ENCODE measurements around the gene CNKSR2. TPM values are rescaled to one million over a fixed set of nuclear protein-coding genes. Genes with fewer than 3 reads are reported as not detected.

CNKSR2 gene
- polyA plus RNA-seq, 3 donors: 1.1 to 1.5 (median 1.4) TPM

DNA sequence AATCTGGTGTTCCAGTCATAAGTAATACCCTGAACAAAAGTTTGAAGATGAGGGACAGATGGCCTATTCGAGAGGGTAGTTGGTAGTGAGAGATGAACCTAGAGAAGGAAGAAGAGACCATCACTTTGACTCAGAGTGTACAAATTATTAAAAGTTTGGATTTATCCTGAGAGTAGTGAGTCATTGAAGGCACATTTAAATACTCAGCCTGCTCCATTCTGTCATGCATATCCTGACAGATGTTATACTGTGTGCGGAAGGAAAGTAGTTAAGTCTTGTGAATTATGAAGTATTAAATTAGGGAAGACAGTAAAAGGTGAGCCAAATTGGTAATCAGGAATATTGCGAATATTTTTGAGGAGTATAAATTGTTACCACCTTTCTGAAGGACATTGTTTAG lies 190.8 kb downstream of the CNKSR2 start:
- no peak for DNase-seq (ENCODE audit: extremely low read depth in 1 of 11, low read depth in 9 of 11, low spot score in 4 of 11)

DNA sequence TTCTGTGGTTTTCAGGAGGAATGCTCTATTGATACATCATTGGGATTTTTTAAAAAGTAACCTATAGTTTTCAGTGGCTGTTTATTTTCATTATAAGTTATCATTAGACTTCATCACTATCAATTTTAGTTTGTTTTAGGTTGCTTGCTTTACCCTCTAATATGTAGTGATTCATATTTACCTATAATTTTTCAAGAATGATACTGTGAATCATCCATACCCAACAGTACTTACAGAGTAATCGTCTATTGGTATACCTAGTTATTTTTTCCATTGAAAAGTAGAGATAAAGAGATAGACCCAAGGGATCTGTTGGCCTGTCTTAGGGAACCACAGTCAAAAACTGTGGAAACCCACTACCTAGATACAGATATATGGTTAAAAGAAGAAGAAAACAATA lies 200.6 kb downstream of the CNKSR2 start:
- no peak for DNase-seq (ENCODE audit: extremely low read depth in 1 of 11, low read depth in 9 of 11, low spot score in 4 of 11)

DNA sequence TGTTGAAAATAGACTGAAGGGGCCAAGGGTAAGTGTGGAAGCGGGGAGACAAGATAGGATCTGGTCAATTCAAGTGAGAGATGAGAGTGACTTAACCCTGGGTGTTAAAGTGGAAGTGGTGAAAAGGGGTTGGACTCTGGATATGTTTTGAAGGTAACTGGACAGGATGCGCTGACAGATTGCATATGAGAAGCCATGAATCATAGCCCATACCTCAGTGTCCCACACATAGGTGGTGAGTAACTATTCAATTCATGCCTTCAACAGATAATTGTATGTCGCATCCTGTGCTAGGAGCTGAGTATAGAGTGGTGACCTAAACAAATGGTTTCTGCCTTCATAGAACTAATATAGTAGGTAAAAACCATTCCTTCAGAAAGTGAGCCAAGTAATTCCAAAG lies 207.3 kb downstream of the CNKSR2 start:
- DNase-seq (ENCODE audit: extremely low read depth in 1 of 11, low read depth in 9 of 11, low spot score in 4 of 11): no peak

DNA sequence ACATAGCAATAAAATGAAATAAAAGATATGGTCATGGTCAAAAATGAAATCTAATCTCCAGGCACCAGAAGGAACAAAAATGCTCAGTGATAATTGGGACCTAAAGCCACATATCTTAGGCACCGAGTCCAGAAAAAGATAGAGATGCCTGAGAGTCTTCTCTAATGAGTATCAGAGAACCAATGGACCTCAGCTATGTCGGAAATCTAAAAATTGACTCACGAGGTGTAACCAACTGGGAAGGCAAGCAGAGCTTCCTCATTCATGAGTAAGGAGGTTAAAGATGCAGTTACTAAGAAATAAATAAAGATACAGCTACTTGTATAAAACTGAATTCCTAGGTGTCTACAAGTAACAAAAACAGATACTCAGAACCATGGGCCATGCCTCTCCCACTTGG lies 211.8 kb downstream of the CNKSR2 start:
- no peak for DNase-seq (ENCODE audit: extremely low read depth in 1 of 11, low read depth in 9 of 11, low spot score in 4 of 11)

DNA sequence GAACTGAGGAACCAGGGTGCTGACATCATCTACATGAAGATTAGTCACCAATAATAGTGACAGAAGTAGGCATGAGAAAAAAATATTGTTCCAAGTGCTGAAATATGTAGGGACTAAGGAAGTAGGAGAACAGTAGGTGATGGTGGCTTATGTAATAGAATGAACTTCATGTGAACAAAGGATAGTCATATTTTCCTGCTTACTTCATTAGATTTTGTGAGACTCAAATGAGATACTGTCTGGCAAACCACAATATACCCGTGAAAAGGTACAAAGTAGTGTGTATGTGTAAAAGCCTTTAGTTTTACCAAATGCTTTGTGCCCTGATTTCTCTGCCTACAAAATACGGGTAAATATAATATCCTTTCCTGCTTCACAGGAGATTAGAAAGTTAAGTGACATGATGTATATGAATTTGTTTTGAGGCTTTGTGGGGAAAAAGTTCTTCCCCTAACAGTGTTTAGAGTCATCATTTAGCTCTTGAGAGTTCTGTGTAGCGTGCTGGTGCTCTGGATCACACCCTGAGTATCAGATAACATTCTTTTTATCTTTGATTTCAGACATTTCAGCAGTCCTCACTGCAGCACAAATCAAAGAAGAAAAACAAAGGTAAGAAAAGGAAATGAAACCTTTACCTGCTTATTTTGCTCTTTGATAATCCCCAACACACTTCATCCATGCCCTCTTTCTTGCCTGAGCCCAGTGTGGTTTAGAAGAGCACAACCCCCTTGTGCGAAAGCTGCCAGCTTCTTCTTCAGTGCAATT lies 216.0 kb downstream of the CNKSR2 start:
- no peak for DNase-seq (ENCODE audit: extremely low read depth in 1 of 11, low read depth in 9 of 11, low spot score in 4 of 11)

DNA sequence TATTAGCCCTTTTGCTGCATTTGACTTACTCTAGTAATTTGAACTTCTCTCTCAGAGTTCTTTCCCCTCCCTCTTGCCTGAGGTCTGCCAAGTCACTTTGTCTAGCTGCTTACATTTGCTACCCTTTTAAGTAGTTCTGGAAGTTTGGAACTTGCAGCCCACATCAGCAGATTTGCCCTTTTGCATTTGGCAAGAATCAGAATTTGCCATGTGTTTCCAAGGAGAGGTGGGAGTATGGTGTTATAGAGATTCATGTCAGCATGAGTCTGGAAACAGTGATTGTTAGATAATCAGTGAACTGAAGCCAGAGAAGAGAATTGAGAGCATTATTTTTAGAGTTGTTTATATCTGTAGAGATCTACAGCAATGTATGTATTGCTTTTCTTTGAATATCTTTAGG lies 231.8 kb downstream of the CNKSR2 start:
- no peak for DNase-seq (ENCODE audit: extremely low read depth in 1 of 11, low read depth in 9 of 11, low spot score in 4 of 11)

DNA sequence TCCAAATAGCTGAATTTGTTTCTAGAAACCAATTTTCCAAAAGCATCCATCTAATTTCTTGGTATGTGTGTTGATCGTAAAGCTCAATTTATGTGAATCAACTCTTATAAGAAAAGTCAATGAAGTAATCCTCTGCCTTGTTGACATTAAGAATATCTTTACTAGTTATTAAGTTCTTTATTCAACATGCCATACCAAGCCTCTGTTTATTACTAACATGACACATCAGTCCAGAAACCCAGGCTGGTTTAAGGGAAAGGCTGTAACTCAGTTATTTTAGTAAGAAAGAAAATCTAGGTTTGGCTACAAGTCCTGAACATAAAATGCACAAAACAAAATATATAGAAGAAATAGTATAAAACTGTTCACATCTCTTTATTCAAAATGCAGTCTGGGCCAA lies 235.9 kb downstream of the CNKSR2 start:
- no peak for DNase-seq (ENCODE audit: extremely low read depth in 1 of 11, low read depth in 9 of 11, low spot score in 4 of 11)

DNA sequence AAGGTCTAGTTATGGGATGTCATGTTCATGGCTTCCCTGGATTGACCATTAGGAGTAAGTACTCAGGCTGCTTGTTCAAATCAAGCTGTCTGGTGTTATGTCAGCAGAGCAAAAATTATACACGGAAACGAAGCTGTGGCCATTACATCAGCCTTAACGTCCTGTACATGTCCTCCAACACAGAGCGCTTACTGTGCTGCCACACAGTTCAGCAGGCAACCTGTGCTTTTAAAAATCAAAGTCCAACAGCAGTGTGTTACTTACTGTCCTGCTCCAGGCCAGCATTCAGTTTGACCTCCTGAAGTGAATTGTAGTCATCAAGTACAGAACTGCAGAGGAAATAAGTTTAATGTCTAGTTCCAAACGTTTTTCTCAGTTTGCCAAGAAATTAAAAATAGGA lies 237.9 kb downstream of the CNKSR2 start:
- DNase-seq (ENCODE audit: extremely low read depth in 1 of 11, low read depth in 9 of 11, low spot score in 4 of 11): no peak

DNA sequence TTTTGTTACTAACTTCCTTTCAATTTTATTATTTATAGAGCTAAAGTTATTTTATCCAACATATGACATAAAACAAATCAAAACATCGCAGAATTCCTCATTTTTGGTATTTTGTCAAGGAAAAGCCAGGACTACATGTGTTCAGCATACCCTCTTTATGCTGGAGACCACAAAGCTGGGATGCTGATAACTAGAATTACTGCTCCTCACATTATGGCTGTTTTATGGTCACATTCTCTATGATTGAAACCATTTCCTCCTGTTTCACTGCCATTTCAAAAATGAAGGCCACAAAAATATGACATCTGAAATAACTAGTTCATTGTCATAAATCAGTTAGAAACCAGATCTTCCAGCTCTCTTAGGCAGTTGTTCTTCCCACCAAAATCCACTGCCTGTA lies 242.2 kb downstream of the CNKSR2 start:
- DNase-seq (ENCODE audit: extremely low read depth in 1 of 11, low read depth in 9 of 11, low spot score in 4 of 11): no peak

DNA sequence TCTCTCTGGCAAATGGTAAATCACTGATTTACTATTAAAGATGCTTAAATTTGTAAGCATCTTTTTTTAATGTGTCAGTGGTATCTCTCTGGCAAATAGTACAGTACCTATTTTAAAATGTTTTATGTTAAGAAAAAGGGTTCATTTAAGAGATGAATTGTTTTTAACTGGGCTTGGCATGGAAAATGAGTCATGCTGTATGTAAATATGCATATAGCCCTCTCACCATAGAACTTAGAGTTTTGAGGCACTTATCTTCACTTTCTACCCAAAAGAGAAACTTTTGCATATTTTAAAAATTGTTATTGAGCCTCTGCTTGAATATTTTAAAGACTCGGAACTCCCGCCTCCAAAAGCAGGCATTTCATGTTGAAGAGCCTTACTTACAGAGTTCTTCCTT lies 246.0 kb downstream of the CNKSR2 start:
- DNase-seq (ENCODE audit: extremely low read depth in 1 of 11, low read depth in 9 of 11, low spot score in 4 of 11): no peak

DNA sequence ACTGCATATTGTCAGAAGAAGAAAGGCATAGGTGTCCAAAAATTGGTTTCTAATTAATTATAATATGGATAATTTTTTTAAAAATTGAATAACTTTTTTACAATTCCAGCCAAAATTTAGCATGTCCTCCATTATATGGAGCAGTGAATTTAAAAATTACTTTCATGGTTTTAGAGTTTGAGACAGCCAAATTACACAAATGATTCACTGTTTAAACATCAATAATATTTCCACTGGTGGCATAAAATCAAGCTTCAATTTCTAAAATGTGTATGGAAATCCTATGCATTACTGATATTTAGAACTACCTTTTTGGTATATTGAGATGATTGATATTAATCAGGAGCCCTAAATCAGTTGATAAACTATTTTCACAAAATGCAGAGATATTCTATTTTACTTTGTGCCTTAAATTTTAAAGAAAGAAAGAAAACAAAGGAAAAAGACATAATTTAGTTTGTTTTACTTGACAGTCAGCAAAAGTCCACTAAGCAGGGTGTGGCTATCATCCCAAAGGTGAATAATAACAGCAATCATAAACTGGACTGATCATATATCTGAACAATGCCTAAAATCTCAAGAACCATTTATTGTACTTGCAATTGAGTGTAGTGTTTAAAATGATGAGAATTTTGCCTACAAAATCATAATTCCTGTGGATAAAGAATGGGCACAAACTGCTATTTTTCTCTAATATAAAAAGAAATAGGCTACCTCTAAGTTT lies 249.7 kb downstream of the CNKSR2 start:
- DNase-seq (ENCODE audit: extremely low read depth in 1 of 11, low read depth in 9 of 11, low spot score in 4 of 11): no peak

DNA sequence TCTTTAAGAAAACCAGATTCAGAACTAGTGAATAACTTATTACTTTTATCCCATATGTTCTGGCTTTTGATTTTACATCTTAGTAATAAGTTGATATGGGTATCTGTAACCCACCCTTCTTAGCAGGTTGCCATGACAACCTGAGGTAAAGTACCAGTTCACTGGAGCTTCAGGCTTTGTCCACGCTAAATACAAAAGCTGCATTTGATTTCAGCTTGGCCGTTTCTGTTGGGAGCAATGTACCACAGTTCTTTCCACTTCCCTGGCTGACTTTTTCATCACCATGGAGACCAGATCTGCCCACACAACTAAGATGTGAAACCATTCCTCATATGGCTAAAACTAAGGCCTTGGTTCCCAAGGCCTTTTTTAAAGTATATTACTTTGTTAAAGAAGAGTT lies 257.8 kb downstream of the CNKSR2 start:
- DNase-seq (ENCODE audit: extremely low read depth in 1 of 11, low read depth in 9 of 11, low spot score in 4 of 11): no peak

DNA sequence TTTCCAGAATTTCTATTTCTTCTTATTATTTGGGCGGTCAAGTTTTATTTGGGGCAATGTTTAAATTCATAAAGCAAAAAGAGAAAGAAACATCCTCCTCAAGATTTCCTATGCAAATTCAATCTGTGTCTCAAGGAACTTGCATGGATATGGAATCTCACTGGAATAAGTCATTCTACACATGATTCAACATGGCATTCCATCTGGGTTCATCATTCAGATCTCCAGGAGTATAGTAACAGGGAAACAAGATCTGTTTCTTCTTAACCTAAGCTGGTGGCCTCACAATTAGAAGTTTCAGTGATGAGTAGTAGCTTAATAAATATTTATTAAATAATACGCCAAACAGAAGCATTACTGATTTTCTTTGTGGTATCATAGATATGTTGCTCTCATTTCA lies 264.1 kb downstream of the CNKSR2 start:
- no peak for DNase-seq (ENCODE audit: extremely low read depth in 1 of 11, low read depth in 9 of 11, low spot score in 4 of 11)

DNA sequence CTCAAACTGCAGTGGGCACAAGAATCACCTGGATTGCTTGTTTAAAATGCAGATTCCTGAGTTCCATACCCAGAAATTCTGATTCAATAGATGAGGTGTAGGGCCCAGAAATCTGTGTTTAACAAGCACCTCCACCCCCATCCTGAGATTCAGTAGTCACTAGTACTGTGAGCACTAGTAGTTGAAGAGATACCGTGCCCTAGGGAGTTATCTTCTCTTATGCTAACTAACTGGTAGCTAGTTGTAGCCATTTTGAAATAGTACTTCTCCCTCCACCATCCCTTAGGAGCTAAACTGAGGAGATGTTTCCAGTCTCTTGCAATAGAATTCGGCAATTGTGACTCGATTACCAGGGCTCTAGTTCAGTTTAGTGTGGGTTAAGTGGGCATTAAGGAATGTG lies 265.6 kb downstream of the CNKSR2 start:
- DNase-seq (ENCODE audit: extremely low read depth in 1 of 11, low read depth in 9 of 11, low spot score in 4 of 11): no peak

DNA sequence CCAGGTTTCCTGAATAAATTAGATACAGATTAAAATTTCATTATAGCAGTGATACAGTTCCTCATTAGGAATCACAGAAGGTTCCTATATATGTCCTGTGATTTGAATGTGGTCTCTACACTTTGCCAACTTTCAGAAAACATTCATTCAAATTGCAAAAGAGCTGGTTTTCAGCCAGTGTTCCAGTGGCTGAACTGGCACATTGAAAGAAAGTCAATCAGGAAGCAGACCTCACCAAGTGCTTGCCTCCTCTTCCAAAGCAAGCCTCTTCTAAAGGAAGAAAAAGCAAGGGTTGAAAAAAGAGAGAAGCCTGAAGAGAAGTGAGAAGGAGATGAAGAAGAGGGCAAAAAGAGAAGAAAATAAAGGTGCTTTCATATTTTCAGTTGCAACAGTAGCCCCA lies 271.2 kb downstream of the CNKSR2 start:
- no peak for DNase-seq (ENCODE audit: extremely low read depth in 1 of 11, low read depth in 9 of 11, low spot score in 4 of 11)

DNA sequence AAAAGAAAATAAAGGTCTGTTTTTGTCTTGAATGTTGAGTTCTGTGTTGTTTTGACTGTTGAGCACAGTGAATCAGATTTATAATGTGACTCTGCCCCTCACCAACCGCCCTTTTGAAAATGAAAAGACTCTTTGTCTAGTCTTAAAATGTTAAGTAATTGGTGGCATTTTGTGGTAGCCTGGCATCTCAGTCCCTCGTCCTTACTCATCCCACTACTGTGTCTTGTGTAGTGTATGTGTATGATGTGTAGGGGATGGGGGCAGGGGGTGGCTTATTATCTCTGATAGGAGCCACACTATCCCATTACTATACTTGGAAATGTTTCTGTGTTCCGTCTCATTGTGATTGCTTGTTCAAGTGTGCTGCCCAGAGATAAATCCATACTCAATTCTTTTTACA lies 271.7 kb downstream of the CNKSR2 start:
- DNase-seq (ENCODE audit: extremely low read depth in 1 of 11, low read depth in 9 of 11, low spot score in 4 of 11): no peak

DNA sequence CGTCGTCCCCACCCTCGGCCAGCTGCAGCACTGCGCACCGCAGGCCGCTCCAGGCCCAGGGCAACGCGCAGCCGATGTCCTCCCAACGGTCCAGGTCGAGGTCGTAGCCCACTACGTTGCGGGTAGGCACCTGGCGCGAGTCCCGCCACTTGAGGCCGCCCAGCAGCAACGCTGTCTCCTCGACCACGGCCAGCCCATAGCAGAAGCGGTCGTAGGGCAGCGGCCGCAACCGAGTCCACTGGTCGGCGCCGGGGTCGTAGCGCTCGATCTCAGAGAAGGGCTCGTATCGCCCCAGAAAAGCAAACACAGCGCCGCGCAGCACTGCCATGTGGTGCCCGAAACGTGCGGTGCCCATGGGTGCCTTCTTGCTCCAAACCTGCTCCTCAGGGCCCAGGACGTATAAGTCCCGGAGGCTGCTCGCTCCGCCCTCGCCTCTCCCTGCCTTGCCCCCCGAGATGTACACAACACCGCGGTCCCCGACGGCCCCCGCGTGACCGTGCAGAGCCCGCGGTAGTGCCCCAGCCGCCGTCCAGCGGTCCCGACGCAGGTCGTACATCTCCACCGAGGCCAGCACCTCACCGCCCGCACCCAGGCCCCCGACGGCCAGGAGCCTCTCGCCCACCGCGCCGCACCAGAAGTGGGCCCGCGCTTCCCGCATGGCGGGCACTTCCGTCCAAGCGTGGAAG lies 281.8 kb downstream of the CNKSR2 start:
- no peak for DNase-seq (ENCODE audit: extremely low read depth in 1 of 11, low read depth in 9 of 11, low spot score in 4 of 11)

DNA sequence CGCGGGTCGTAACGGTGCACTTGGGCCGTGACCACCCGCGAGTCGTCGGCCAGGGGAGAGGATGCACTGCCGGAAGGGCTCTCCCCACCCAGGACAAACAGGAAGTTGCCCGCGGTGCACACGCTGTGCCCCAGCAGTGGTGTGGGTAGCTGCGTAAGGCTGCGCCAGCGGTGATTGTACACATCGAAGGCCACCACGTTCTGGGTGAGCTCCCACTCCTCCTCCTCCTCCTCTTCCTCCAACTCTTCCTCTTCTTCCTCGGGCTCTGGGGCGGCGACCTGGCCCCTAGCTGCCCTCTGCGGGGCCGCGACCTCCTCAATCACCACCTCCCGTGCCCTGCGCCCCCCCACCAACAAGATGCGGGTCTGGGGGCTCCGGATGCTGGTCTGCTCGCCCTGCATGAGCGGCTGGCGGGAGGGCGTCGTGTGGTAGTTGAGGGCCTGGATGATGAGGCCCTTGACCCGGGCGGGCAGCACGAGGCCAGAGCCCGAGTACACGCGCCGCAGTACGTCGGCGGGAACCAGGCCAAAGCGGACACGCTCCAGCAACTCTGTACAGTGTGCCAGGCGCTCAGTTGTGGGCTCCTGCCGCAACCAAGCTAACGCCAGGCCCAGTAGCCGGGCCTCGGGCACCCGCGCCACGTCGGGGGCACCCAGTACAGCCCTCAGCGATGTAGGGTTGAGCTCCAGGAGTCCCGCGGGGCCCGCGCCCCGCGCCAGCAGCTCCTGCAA lies 282.5 kb downstream of the CNKSR2 start:
- no peak for DNase-seq (ENCODE audit: extremely low read depth in 1 of 11, low read depth in 9 of 11, low spot score in 4 of 11)

DNA sequence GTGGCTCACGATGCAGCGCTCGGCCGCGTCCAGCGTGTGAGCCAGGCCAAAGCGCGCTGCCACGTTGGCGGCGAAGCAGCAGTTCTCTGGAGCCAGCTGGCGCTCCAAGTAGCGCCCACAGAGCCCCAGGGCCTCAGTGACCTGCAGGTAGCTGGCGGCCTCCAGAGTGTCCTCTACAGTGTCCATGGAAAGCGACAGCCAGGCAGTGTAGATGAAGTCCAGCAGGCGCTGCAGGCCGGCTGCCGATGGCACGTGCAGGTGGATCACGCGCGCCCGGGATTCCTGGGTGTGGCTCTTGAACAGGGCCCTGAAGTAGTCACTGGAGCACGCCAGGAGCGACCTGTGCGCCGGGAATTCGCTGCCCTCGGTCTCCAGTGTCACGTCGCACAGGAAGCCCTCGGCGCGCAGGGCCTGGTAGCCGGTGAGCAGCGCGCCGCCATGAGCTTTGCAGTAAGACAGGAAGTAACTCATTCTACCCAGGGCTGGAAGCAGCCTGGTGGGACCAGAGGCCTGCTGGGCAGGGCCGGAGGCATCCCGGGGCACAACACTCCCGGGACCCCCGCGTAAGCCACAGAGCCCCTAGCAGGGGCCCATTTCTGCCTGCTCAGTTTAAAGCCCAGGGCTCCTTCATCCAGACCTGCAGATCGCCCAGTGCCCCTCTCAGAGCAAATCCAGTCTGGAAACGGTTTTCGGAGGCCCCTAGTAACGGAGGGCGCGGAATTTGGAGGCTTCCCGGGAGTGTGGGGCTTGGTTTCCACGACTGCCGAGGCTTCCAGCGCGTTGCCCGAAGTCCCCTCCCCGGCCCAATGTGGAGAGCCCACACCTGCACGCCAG lies 283.3 kb downstream of the CNKSR2 start:
- DNase-seq (ENCODE audit: extremely low read depth in 1 of 11, low read depth in 9 of 11, low spot score in 4 of 11): no peak
